H1 (cell line): Measurements from ENCODE around the gene DNAAF3. TPM values are rescaled to one million over a fixed set of nuclear protein-coding genes. Genes with fewer than 3 reads are reported as not detected.

Experiments used
- MAFK ChIP-seq: IDR thresholded peaks from 2 replicates; pipeline ENCODE4 v1.6.1; 2012; ENCODE audit warnings: low read depth, mild to moderate bottlenecking, improper control_type of control experiment, low read length
- polyA plus RNA-seq, 7 experiments: library from polyadenylated mRNA; depleted of rRNA in 3 of 7; stranded (reverse) in 5 of 7; unstranded in 2 of 7; fragments of >200 nt in 5 of 7; fragments of 200-250 nt in 2 of 7; gene quantifications; 1 replicate in 5 of 7; 2 replicates in 1 of 7; 4 replicates in 1 of 7; pipeline versions ENCODE4 v1.2.1 to v1.2.3, GENCODE V29; 2011 to 2013; ENCODE audit warnings: missing spikeins in 2 of 7, mixed read lengths in 2 of 7
- total RNA-seq: library from RNA; stranded (reverse); fragmentation: NEBNext Ultra II Directional; extraction: Animal tissue kit (Norgen Biotek cat#: 25700); gene quantifications from 2 replicates; pipeline ENCODE4 v1.2.1, GENCODE V29; 2021

DNAAF3 gene
- total and polyA plus RNA-seq, 2 of the 8 experiments (the other 6 are each of a cell fraction or from before 2014, with no cell fraction given): 5.4 to 8.0 TPM

DNA sequence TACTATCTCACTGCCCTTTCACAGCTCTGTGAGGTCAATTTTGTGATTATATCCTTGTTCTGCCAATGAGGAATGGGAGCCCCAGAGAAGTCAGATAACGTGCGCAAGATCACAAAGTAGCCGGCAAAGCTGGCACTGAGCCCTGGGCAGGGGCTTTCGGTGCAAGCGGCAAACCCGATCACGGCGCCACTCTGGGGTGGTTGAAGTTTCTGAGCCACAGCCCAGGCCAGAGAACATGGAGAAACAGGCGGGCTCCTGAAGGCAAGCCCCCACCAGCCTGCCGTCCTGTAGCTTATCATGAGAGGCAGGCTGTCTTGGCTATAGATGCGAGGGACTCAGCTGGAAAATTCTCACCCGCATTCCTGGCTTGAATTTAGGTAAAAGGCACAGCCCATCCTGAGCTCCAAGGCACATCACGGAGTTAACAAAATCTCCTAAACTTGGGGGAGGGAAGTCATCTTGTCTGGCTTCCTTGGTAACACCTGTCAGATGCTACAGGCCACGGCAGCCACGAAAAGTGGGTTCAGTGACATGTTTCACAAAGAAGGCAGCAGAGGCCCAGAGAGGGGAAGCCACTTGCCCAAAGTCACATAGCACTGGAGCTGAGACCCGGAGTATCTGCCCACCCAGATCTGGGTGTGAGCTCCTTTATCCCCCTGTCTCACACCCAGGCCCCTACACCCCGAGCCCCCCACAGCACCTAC lies 29.9 kb downstream of the DNAAF3 start (continued):
- no peak for TF ChIP-seq MAFK
